Inflammatory macrophage (primary cell): ENCODE data around the gene TTC21A.

Source experiments
- DNase-seq, 2 donors: peaks; one replicate each; pipeline ENCODE4 v3.0.0-alpha.2; 2020 to 2022

The TTC21A gene

GRCh38 chr3:39118931-39119660, 11.6 kb downstream of the TTC21A start:
- DNase-seq, result no peak

GRCh38 chr3:39121621-39122020, 14.1 kb downstream of the TTC21A start:
- DNase-seq, result no peak

- DNase-seq, result no peak
Observed at GRCh38 chr3:39122813-39123212, 15.3 kb downstream of the TTC21A start.

- no peak for DNase-seq
Observed at GRCh38 chr3:39124876-39125840, 17.7 kb downstream of the TTC21A start.

GRCh38 chr3:39125841-39126500, 18.5 kb downstream of the TTC21A start:
- no peak for DNase-seq

- peak; percentile 31 to 36 for DNase-seq
Observed at GRCh38 chr3:39126532-39127071, 19.1 kb downstream of the TTC21A start.

- no peak for DNase-seq
Observed at GRCh38 chr3:39127269-39127907, 19.9 kb downstream of the TTC21A start.

- no peak for DNase-seq
Observed at GRCh38 chr3:39127908-39128304, 20.4 kb downstream of the TTC21A start.

- DNase-seq, result no peak
Observed at GRCh38 chr3:39128951-39129350, 21.5 kb downstream of the TTC21A start.

- no peak for DNase-seq
Observed at GRCh38 chr3:39130026-39130425, 22.5 kb downstream of the TTC21A start.

- DNase-seq, result no peak
Observed at GRCh38 chr3:39130693-39131265, 23.3 kb downstream of the TTC21A start.

- no peak for DNase-seq
Observed at GRCh38 chr3:39132096-39133092, 24.9 kb downstream of the TTC21A start.

GRCh38 chr3:39133093-39133490, 25.6 kb downstream of the TTC21A start:
- DNase-seq, result no peak

- DNase-seq, result no peak
Observed at GRCh38 chr3:39133822-39134221, 26.3 kb downstream of the TTC21A start.

GRCh38 chr3:39134305-39134704, 26.8 kb downstream of the TTC21A start:
- DNase-seq, result no peak

GRCh38 chr3:39135170-39135805, 27.8 kb downstream of the TTC21A start:
- DNase-seq, result no peak

GRCh38 chr3:39136533-39137434, 29.3 kb downstream of the TTC21A start:
- no peak for DNase-seq

GRCh38 chr3:39137435-39137936, 30.0 kb downstream of the TTC21A start:
- no peak for DNase-seq
